Panc1 (cell line): ENCODE measurements around the gene LRIT1. TPM values are rescaled to one million over a fixed set of nuclear protein-coding genes. Genes with fewer than 3 reads are reported as not detected.

Experiments used
- ATAC-seq: fragments of 200-7000 bp; cut with Tn5 transposase; 2 replicates; pipeline ENCODE4 v1.9.1; 2020; ENCODE audit warnings: mild to moderate bottlenecking, moderate library complexity
- BruUV-seq: library from RNA; stranded (reverse); fragments of 400-500 nt; replicated peaks from 2 replicates; lab custom pipeline; 2021; lab: Mats Ljungman, UMichigan
- CTCF ChIA-PET: fragments of 300-600 bp; sonication (Branson Sonifier 250); formaldehyde crosslinking; loops from one replicate; lab custom pipeline; 2022; ENCODE audit warnings: antibody characterized with exemption; lab: Charles Lee
- POLR2A ChIA-PET: fragments of 300-600 bp; sonication (Branson Sonifier 250); formaldehyde crosslinking; loops from one replicate; lab custom pipeline; 2022; ENCODE audit warnings: antibody characterized with exemption; lab: Charles Lee
- DNase-seq: peaks from one replicate; pipeline ENCODE4 v3.0.0-alpha.2; 2010; ENCODE audit warnings: low read depth, low spot score
- H3K27ac ChIP-seq: 2 replicates; pipeline ENCODE4 v1.5.1; 2011; ENCODE audit warnings: mild to moderate bottlenecking, low read length, inconsistent platforms
- H3K27me3 ChIP-seq: fragments of 200-500 bp; sonication (Bioruptor generic); 2 replicates; pipeline ENCODE4 v1.6.0; 2014; ENCODE audit warnings: low read length, inconsistent platforms; ENCODE audit not compliant: control insufficient read depth, insufficient read depth
- H3K36me3 ChIP-seq: fragments of 200-500 bp; sonication (Bioruptor generic); 2 replicates; pipeline ENCODE4 v1.5.1; 2014; ENCODE audit warnings: inconsistent platforms, mild to moderate bottlenecking, low read length, moderate library complexity; ENCODE audit not compliant: control insufficient read depth, insufficient read depth
- H3K4me1 ChIP-seq: 2 replicates; pipeline ENCODE4 v1.5.1; 2011; ENCODE audit warnings: inconsistent platforms, mild to moderate bottlenecking, low read length, moderate library complexity; ENCODE audit not compliant: control insufficient read depth, insufficient read depth
- H3K4me3 ChIP-seq, 2 experiments: 2 replicates each; pipeline ENCODE4 v1.5.1; 2011 to 2012; ENCODE audit warnings: low read depth in 2 of 2, low read length in 2 of 2, mild to moderate bottlenecking in 2 of 2, inconsistent platforms in 1 of 2, moderate library complexity in 1 of 2
- H3K9me3 ChIP-seq: fragments of 200-500 bp; sonication (Bioruptor generic); 2 replicates; pipeline ENCODE4 v1.5.1; 2014; ENCODE audit warnings: low read depth, mild to moderate bottlenecking, inconsistent platforms, low read length, moderate library complexity; ENCODE audit not compliant: control insufficient read depth, insufficient read depth
- POLR2AphosphoS5 ChIP-seq: IDR thresholded peaks from 2 replicates; pipeline ENCODE4 v1.6.1; 2012; ENCODE audit warnings: mild to moderate bottlenecking, low read depth, low read length, moderate library complexity
- SIN3A ChIP-seq: IDR thresholded peaks from 2 replicates; pipeline ENCODE4 v1.6.1; 2012; ENCODE audit warnings: low read depth, mild to moderate bottlenecking, low read length, moderate library complexity, borderline replicate concordance; ENCODE audit not compliant: insufficient read depth
- TCF7L2 ChIP-seq: IDR thresholded peaks from 2 replicates; pipeline ENCODE4 v1.6.1; 2011; ENCODE audit warnings: mild to moderate bottlenecking, low read depth, low read length, inconsistent platforms
- in situ Hi-C: cut with HindIII; loops from 2 replicates; pipeline ENCODE4 v1.10.0; 2016; ENCODE audit warnings: low sequenced_read_pairs, low pct_unique_long_range_greater_than_20kb
- intact Hi-C: fragments of 100-400 bp; cut with micrococcal nuclease; formaldehyde crosslinking; loops from one replicate; pipeline ENCODE4 v1.10.0; 2022; ENCODE audit not compliant: unreplicated experiment
- total RNA-seq: library from RNA; stranded (reverse); gene quantifications from one replicate; pipeline ENCODE4 v1.2.1, GENCODE V29; 2021; ENCODE audit not compliant: unreplicated experiment
- TF ChIP-seq, protein P1 (sequence below): fragments of 450-650 bp; IDR thresholded peaks from 2 replicates; pipeline ENCODE4 v1.5.1; 2017; ENCODE audit warnings: mild to moderate bottlenecking
- TF ChIP-seq, protein P2 (sequence below), 2 experiments: IDR thresholded peaks; 2 replicates each; pipeline ENCODE4 v1.6.1; 2011 to 2012; ENCODE audit warnings: low read depth in 2 of 2, control low read depth in 1 of 2, low read length in 1 of 2, mild to moderate bottlenecking in 1 of 2, moderate library complexity in 1 of 2; ENCODE audit not compliant: insufficient read depth in 1 of 2

LRIT1 gene
- total RNA-seq, 1 experiment from 2014 or later = not detected

DNA sequence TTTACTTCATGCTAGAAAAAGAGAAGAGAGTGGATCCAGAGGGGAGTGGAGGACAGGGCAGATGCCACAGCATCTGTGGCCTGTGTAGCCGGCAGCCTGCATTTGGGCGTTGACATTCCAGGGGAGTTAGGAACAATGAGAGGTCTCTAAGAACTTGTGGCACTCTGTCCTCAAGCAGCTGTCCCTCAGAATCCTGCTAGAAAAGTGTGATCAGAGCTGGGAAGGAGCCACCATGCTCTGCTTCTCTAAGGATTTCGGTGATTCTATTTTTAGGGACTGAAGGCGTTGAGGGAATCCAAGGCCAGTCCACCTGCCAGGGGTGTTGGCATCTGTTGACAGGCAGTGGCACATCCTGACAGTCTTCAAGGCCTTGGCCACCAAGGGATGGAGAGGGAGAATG, 23.6 kb downstream of the LRIT1 start:
- POLR2A ChIA-PET = no interaction called here
- in situ Hi-C loops = no loop called here

DNA sequence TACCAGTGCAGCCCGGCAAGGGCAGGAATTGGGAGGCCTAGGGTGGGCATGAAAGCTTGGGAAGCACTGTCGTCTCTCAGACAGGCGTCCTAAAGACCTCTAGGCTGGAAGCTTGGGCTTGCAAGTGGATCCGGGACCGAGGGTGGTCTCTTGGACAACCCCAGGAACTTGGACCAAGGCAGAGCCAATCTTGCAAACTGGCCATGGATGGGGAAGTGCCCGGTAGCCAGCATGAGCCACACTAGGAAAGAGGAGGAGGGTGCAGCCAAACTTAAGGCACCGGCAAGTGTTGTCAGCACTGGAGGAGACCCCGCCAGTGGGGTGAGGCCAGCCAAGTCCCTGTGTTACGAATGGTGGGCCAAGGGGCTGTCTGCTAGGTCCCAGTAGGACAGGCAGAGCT, 24.5 kb downstream of the LRIT1 start:
- H3K4me3 ChIP-seq = no peak overlapping the region
- CTCF ChIA-PET = no interaction called here
- in situ Hi-C loops = no loop called here
- intact Hi-C loops = no loop called here
- no peak overlapping the region for H3K27ac ChIP-seq
- H3K9me3 ChIP-seq = no peaks in the 10 kb centered on the region
- POLR2A ChIA-PET = no interaction called here
- H3K27me3 ChIP-seq = peaks cover 16% of the 10 kb centered on the region
- TF ChIP-seq, protein P1, sequence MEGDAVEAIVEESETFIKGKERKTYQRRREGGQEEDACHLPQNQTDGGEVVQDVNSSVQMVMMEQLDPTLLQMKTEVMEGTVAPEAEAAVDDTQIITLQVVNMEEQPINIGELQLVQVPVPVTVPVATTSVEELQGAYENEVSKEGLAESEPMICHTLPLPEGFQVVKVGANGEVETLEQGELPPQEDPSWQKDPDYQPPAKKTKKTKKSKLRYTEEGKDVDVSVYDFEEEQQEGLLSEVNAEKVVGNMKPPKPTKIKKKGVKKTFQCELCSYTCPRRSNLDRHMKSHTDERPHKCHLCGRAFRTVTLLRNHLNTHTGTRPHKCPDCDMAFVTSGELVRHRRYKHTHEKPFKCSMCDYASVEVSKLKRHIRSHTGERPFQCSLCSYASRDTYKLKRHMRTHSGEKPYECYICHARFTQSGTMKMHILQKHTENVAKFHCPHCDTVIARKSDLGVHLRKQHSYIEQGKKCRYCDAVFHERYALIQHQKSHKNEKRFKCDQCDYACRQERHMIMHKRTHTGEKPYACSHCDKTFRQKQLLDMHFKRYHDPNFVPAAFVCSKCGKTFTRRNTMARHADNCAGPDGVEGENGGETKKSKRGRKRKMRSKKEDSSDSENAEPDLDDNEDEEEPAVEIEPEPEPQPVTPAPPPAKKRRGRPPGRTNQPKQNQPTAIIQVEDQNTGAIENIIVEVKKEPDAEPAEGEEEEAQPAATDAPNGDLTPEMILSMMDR = no peak
- TF ChIP-seq, protein P2, sequence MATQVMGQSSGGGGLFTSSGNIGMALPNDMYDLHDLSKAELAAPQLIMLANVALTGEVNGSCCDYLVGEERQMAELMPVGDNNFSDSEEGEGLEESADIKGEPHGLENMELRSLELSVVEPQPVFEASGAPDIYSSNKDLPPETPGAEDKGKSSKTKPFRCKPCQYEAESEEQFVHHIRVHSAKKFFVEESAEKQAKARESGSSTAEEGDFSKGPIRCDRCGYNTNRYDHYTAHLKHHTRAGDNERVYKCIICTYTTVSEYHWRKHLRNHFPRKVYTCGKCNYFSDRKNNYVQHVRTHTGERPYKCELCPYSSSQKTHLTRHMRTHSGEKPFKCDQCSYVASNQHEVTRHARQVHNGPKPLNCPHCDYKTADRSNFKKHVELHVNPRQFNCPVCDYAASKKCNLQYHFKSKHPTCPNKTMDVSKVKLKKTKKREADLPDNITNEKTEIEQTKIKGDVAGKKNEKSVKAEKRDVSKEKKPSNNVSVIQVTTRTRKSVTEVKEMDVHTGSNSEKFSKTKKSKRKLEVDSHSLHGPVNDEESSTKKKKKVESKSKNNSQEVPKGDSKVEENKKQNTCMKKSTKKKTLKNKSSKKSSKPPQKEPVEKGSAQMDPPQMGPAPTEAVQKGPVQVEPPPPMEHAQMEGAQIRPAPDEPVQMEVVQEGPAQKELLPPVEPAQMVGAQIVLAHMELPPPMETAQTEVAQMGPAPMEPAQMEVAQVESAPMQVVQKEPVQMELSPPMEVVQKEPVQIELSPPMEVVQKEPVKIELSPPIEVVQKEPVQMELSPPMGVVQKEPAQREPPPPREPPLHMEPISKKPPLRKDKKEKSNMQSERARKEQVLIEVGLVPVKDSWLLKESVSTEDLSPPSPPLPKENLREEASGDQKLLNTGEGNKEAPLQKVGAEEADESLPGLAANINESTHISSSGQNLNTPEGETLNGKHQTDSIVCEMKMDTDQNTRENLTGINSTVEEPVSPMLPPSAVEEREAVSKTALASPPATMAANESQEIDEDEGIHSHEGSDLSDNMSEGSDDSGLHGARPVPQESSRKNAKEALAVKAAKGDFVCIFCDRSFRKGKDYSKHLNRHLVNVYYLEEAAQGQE (IDR thresholded peaks at IDR 0.05; ENCODE audit: insufficient read depth in 1 of 2, low read depth in 2 of 2, low read length in 1 of 2) = no peak
- no peak for TF ChIP-seq POLR2AphosphoS5
- TF ChIP-seq TCF7L2 = no peak
- no TSS peak for BruUV-seq
- ATAC-seq (no peak), DNase-seq (no peak)
- no peaks in the 10 kb centered on the region for H3K36me3 ChIP-seq
- no peaks in the 10 kb centered on the region for H3K4me1 ChIP-seq

More for the DNA sequence above, 23.6 kb downstream of the LRIT1 start:
- no peak overlapping the region for H3K27ac ChIP-seq
- H3K36me3 ChIP-seq = no peaks in the 10 kb centered on the region
- DNase-seq (no peak), ATAC-seq (no peak)
- CTCF ChIA-PET = no interaction called here
- no peaks in the 10 kb centered on the region for H3K4me1 ChIP-seq
- TF ChIP-seq, protein P1 = no peak
- TF ChIP-seq SIN3A (no peak), TCF7L2 (no peak), POLR2AphosphoS5 (no peak)
- TF ChIP-seq, protein P2 (IDR thresholded peaks at IDR 0.05; ENCODE audit: insufficient read depth in 1 of 2, low read depth in 2 of 2, low read length in 1 of 2) = no peak
- intact Hi-C loops = no loop called here
- H3K9me3 ChIP-seq = no peaks in the 10 kb centered on the region
- no peak overlapping the region for H3K4me3 ChIP-seq
- BruUV-seq = no TSS peak
- peaks cover 16% of the 10 kb centered on the region for H3K27me3 ChIP-seq
